Activated CD4-positive, alpha-beta T cell treated with anti-CD3 and anti-CD28 coated beads, Interleukin-2, amount 50 U/mL, for 1 hour (primary cell): Measurements from ENCODE around the gene ASTL.

Source experiments
- DNase-seq: peaks from one replicate; pipeline ENCODE4 v3.0.0-alpha.2; 2020

The ASTL gene

GRCh38 chr2:96158554-96158940 lies 20.2 kb upstream of the ASTL start:
- no peak for DNase-seq

- DNase-seq: peak; percentile 74
These were observed 19.6 kb upstream of the ASTL start for GRCh38 chr2:96157649-96158553.

- DNase-seq: no peak
These were observed 18.8 kb upstream of the ASTL start for GRCh38 chr2:96156926-96157648.

GRCh38 chr2:96156011-96156820 lies 17.9 kb upstream of the ASTL start:
- DNase-seq: no peak

GRCh38 chr2:96154506-96155380 lies 16.4 kb upstream of the ASTL start:
- no peak for DNase-seq

- no peak for DNase-seq
These were observed 15.7 kb upstream of the ASTL start for GRCh38 chr2:96153991-96154431.

- DNase-seq: no peak
These were observed 15.0 kb upstream of the ASTL start for GRCh38 chr2:96153291-96153713.

- DNase-seq: no peak
These were observed 14.2 kb upstream of the ASTL start for GRCh38 chr2:96152304-96153161.

GRCh38 chr2:96151595-96152303 lies 13.4 kb upstream of the ASTL start:
- DNase-seq: no peak

- DNase-seq: no peak
These were observed 12.7 kb upstream of the ASTL start for GRCh38 chr2:96150791-96151594.

GRCh38 chr2:96150007-96150640 lies 11.8 kb upstream of the ASTL start:
- DNase-seq: no peak

GRCh38 chr2:96148410-96149217 lies 10.3 kb upstream of the ASTL start:
- peak; percentile 98 for DNase-seq

- no peak for DNase-seq
These were observed 9.4 kb upstream of the ASTL start for GRCh38 chr2:96147593-96148201.

- no peak for DNase-seq
These were observed 8.7 kb upstream of the ASTL start for GRCh38 chr2:96146881-96147592.

- peak; percentile 86 for DNase-seq
These were observed 8.0 kb upstream of the ASTL start for GRCh38 chr2:96146153-96146880.

GRCh38 chr2:96145848-96146152 lies 7.5 kb upstream of the ASTL start:
- DNase-seq: no peak
